HUES64 (cell line): ENCODE data around the gene PPP2R2C.

ENCODE experiments used
- H3K27ac ChIP-seq: 2 replicates; pipeline ENCODE4 v1.7.0; 2013; ENCODE audit warnings: low read depth, low read length, inconsistent platforms
- H3K27me3 ChIP-seq: 2 replicates; pipeline ENCODE4 v1.6.1; 2013; ENCODE audit warnings: mild to moderate bottlenecking, low read length; ENCODE audit not compliant: insufficient read depth
- H3K36me3 ChIP-seq: 2 replicates; pipeline ENCODE4 v1.6.1; 2013; ENCODE audit warnings: mild to moderate bottlenecking, low read length; ENCODE audit not compliant: insufficient read depth
- H3K4me1 ChIP-seq: 2 replicates; pipeline ENCODE4 v1.6.1; 2013; ENCODE audit warnings: mild to moderate bottlenecking, low read length, moderate library complexity; ENCODE audit not compliant: insufficient read depth
- H3K4me3 ChIP-seq: 2 replicates; pipeline ENCODE4 v1.5.1; 2013; ENCODE audit warnings: mild to moderate bottlenecking, low read length, moderate library complexity
- H3K9ac ChIP-seq: 2 replicates; pipeline ENCODE4 v1.6.1; 2013; ENCODE audit warnings: mild to moderate bottlenecking, low read depth, low read length
- H3K9me3 ChIP-seq: 2 replicates; pipeline ENCODE4 v1.6.1; 2013; ENCODE audit warnings: low read depth, low read length; ENCODE audit not compliant: insufficient read depth
- WGBS: fragments of 150-250, 120-280 bp; methylation state at CpG from one replicate; pipeline ENCODE4 v1.1.7; 2013; ENCODE audit warnings: missing lambda C conversion rate; 5-methylcytosine and 5-hydroxymethylcytosine counted together

PPP2R2C gene

DNA sequence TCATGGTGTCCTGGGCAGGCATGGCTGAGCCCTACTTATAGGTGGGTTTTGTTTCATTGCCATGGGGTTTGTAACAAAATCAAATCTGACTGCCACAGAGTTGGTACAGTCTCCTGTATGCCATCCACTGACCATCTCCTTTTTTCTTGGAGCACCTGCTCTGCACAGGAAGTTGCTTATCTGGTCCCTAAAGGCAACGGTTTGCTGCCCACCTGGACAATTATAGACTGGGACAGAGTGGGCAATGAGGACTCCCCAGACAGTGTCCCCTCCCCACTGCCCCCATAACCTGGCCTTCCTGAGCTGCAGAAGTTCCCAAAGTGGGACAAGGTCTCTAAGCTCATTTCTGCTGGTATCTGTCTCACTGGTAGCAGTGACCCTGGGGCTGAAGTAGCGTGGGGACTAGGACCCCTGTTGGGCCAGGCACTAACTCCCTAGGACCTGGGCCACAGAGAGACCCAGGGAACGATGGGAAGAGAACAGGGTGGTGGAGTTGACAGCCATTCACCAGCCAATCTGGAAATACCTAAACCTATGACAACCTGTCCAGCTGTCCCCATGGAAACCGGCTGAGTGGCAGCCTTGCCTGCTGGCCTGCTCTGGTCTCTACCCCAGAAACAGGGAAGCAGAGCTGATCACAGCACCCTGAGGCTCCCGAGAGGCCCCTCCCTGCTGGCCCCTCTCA, 138.1 kb downstream of the PPP2R2C start:
- Histone ChIP-seq H3K4me1 (peaks cover 9% of the 10 kb centered on the region), H3K36me3 (no peaks in the 10 kb centered on the region)
- 91% methylated on average over 5 of the region's 5 CpGs for WGBS

DNA sequence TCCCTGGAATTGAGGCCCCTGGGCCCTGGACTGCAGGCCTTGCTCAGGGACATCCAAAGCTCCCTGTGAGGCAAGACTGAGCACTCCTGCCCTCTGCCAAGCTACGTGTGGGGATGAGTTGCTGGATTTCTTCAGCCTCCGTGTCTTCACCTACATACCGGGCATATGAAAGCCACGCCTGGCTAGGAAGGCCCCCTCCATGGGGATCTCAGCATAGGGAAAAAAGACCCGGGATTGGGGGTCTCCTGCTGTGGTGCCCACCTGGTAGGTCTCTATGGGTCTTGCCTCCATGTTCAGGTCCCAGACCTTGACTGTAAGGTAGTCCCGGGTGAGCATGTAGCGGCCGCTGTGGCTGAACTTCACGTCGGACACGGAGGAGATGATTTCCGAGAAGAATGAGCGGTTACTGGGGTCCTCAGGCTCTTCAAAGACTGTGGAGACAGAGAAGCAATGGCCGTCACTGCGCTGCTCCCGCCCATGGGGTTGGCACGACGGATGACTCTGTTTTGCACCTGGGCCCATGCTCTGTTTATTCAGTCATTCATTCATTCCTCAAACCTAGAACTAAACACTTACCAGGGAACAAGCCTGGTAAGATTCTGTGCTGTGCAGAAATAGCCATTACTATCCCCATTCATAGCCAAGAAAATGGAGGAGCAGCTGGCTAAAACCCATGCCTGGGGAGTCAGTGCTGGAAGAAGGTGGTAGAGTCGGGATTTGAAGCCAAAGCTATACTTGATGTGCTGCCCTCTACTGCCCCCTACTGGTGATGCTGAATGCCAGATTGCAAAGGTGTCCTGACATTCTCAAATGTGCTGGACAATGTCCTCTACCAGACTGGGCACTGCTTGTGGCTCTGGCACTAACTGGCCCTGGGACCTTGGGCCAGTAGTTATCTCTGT, 138.9 kb downstream of the PPP2R2C start:
- Histone ChIP-seq H3K4me3 (no peak overlapping the region), H3K27ac (no peak overlapping the region), H3K4me1 (peaks cover 9% of the 10 kb centered on the region), H3K9ac (no peak overlapping the region), H3K27me3 (no peaks in the 10 kb centered on the region), H3K9me3 (peaks cover 6% of the 10 kb centered on the region; the same call in 1 of the 2 replicates), H3K36me3 (no peaks in the 10 kb centered on the region)
- WGBS, result 86% methylated on average over 19 of the region's 19 CpGs

More for the DNA sequence above, 138.1 kb downstream of the PPP2R2C start:
- H3K9me3 ChIP-seq, result peaks cover 6% of the 10 kb centered on the region; the same call in 1 of the 2 replicates
- no peak overlapping the region for H3K27ac ChIP-seq
- no peak overlapping the region for H3K9ac ChIP-seq
- no peaks in the 10 kb centered on the region for H3K27me3 ChIP-seq
- no peak overlapping the region for H3K4me3 ChIP-seq

DNA sequence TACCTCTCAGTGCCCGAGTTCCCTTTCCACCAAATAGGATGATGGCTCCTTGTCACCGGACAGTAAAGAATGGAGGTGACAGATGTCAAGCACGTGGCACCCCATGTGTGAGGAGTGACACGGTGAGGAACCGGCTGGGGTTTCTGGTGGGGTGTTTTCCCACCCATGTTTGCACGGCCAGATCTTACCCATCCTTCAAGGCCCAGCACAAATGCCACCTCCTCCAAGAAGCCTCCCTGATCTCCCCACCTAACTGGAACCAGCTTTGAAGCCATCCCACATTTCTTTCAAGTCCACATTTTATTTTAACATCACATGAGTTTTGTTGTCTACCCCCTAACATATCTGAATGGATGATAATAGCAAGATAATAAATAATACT, 139.8 kb downstream of the PPP2R2C start:
- Histone ChIP-seq H3K36me3 (no peaks in the 10 kb centered on the region), H3K9ac (no peak overlapping the region), H3K9me3 (peaks cover 6% of the 10 kb centered on the region; the same call in 1 of the 2 replicates), H3K4me1 (peaks cover 4% of the 10 kb centered on the region; the same call in 1 of the 2 replicates), H3K27me3 (no peaks in the 10 kb centered on the region), H3K4me3 (no peak overlapping the region), H3K27ac (no peak overlapping the region)
- 89% methylated on average over 6 of the region's 6 CpGs for WGBS

DNA sequence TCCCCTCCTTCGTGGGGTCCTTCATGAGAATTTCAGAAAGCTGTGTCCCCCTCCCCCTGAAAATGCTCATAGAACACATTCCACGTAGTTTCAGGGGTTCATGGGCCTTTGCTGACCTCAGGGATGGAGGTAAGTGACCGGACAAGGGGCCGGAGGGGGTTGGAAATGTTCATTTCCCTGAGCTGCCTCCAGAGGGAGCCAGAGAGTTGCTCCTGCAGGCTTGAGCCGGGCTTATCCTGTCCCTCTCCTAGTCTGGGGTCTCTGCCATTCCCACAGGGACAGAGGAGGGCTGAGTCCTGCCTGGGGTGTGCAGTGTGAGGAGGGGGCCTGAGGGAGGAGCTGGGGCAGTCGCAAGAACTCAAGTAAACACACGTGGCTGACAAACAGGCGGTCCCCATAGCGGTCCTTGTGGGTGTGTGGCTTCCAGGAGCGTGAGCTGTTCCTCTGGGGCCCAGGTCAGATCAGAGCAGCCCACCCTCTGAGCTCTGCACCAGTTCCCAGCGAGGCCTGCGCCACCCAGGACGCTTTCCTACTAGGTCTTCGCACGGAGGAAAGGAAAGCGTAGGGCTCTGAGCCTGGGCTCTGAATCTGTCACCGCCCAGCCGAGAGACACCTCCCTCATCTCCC, 140.3 kb downstream of the PPP2R2C start:
- Histone ChIP-seq H3K36me3 (no peaks in the 10 kb centered on the region), H3K9ac (no peak overlapping the region), H3K27me3 (no peaks in the 10 kb centered on the region), H3K9me3 (peaks cover 6% of the 10 kb centered on the region; the same call in 1 of the 2 replicates), H3K4me3 (no peak overlapping the region), H3K4me1 (no peaks in the 10 kb centered on the region), H3K27ac (no peak overlapping the region)
- 72% methylated on average over 18 of the region's 18 CpGs for WGBS

DNA sequence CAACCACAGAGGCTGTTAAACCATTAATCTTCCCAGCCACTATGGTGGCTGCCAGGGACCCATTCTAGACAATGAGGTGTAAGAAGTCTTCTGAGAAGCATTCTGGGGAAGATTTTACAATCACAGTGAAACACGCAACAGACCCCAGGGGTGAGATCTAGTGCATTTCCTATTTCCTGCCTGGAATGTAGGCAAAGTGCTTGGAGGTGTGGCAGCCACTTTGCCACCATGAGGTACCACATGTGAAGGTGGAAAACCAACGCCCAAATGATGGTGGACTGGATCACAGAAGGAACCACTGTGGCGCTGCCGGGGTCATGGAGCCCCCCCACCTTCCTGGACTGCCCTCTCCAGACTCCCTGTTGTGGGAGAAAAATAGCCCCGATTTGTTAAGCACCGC, 140.9 kb downstream of the PPP2R2C start:
- H3K27ac ChIP-seq, result no peak overlapping the region
- no peaks in the 10 kb centered on the region for H3K36me3 ChIP-seq
- H3K9ac ChIP-seq, result no peak overlapping the region
- no peak overlapping the region for H3K4me3 ChIP-seq
- 95% methylated on average over 6 of the region's 6 CpGs for WGBS
- no peaks in the 10 kb centered on the region for H3K4me1 ChIP-seq
- peaks cover 6% of the 10 kb centered on the region; the same call in 1 of the 2 replicates for H3K9me3 ChIP-seq
- no peaks in the 10 kb centered on the region for H3K27me3 ChIP-seq

DNA sequence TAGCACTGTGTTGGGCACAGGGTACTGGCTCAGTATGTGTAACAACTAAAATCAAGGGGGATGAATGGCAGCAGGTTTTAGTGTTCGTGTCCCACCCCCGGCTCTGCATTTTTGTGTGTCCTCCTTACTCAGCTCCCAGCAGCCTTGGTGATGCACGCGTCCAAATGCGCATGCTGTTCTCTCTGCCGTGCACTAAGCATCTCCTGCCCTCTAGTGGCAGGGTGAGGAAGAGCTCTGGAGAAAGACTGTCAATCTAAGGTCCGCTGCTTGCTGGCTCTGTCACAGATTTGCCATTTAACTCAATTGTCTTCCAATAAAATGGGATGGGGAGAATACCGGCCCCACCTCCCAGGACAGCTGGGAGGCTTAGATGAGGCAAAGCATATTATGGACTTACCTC, 141.4 kb downstream of the PPP2R2C start:
- H3K9ac ChIP-seq, result no peak overlapping the region
- H3K36me3 ChIP-seq, result no peaks in the 10 kb centered on the region
- H3K9me3 ChIP-seq, result peaks cover 6% of the 10 kb centered on the region; the same call in 1 of the 2 replicates
- H3K4me1 ChIP-seq, result no peaks in the 10 kb centered on the region
- H3K27me3 ChIP-seq, result no peaks in the 10 kb centered on the region
- H3K27ac ChIP-seq, result no peak overlapping the region
- no peak overlapping the region for H3K4me3 ChIP-seq
- WGBS, result 87% methylated on average over 8 of the region's 8 CpGs

DNA sequence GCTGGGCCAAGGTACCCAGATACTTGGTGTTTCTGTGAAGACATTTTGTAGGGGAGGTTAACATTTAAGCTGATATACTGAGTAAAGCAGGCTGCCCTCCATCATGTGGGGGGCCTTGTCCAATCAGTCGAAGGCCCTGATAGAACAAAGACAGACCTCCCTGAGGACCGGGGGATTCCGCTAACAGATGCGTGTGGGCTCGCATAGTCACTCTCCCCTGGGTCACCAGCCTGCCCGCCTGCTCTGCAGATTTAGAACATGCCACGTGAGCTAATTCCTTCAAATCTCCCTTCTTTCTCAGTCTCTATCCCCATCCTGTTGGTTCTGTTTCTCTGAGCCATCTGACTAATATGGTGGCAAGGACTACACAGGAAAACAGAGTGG, 142.0 kb downstream of the PPP2R2C start:
- no peaks in the 10 kb centered on the region for H3K36me3 ChIP-seq
- H3K27ac ChIP-seq, result no peak overlapping the region
- no peak overlapping the region for H3K9ac ChIP-seq
- H3K4me1 ChIP-seq, result no peaks in the 10 kb centered on the region
- 96% methylated on average over 7 of the region's 7 CpGs for WGBS
- H3K9me3 ChIP-seq, result peaks cover 6% of the 10 kb centered on the region; the same call in 1 of the 2 replicates
- no peak overlapping the region for H3K4me3 ChIP-seq
- H3K27me3 ChIP-seq, result no peaks in the 10 kb centered on the region

DNA sequence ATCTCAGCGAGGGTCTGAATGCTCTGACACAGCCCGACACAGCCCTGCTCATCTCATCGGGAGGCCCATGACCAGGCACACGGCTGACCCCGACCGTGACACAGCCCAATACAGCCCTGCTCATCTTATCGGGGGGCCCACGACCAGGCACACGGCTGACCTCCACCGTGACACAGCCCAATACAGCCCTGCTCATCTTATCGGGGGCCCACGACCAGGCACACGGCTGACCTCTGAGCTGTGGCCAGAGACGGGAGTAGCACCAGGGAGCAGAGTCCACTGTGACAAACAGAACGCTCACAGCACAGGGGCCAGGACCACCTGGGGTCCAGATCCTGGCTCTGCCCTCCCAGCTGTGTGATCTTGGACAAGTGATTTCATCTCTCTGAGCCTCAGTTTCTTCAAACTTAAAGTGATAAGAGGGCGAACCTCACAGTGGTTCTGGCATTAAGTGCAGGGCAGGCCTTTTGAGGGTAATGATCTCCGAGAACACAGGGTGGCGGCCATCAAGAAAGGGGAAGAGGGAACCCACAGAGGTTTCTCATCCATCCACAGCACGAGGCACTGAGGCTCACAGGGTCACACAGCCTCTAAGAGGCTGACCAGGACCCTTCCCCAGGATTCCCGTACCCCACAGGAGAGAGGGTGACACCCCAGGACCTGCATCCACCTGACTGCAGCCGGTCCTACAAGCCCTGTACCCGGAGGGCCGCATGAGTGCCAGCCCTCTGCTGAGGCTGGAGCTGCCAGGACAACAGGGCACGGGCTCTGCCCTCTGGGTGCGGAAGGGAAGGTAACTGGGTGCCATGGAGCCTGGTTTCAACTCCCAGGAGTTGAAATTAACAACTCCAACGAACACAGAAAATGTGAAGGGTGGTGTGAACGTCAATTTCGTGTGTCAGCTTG, 142.7 kb downstream of the PPP2R2C start:
- no peaks in the 10 kb centered on the region for H3K4me1 ChIP-seq
- H3K27me3 ChIP-seq, result no peaks in the 10 kb centered on the region
- H3K4me3 ChIP-seq, result no peak overlapping the region
- H3K9ac ChIP-seq, result no peak overlapping the region
- 91% methylated on average over 28 of the region's 28 CpGs for WGBS
- H3K36me3 ChIP-seq, result no peaks in the 10 kb centered on the region
- no peak overlapping the region for H3K27ac ChIP-seq
- H3K9me3 ChIP-seq, result peaks cover 6% of the 10 kb centered on the region; the same call in 1 of the 2 replicates

DNA sequence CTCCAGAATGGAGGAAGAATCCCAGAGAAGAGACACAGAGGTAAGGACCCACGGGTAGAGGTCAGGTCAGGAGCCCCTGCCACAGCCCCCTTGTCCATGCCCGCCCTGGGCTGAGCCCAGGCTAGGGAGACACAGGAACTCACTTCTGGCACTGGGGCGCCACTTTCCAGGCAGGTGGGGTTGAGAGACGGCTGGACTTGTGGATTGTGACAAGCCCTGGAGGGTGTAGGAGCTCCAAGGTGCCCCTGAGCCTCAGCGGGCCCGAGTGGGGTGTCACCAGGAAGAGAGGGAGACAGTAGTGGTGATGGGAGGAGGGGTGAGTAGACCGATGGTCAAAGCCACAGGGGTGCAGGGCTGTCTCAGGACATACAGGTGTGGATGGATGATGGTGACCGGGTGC, 143.9 kb downstream of the PPP2R2C start:
- no peaks in the 10 kb centered on the region for H3K9me3 ChIP-seq
- no peaks in the 10 kb centered on the region for H3K27me3 ChIP-seq
- no peaks in the 10 kb centered on the region for H3K4me1 ChIP-seq
- no peak overlapping the region for H3K27ac ChIP-seq
- H3K4me3 ChIP-seq, result no peak overlapping the region
- 91% methylated on average over 8 of the region's 8 CpGs for WGBS
- no peaks in the 10 kb centered on the region for H3K36me3 ChIP-seq
- no peak overlapping the region for H3K9ac ChIP-seq

DNA sequence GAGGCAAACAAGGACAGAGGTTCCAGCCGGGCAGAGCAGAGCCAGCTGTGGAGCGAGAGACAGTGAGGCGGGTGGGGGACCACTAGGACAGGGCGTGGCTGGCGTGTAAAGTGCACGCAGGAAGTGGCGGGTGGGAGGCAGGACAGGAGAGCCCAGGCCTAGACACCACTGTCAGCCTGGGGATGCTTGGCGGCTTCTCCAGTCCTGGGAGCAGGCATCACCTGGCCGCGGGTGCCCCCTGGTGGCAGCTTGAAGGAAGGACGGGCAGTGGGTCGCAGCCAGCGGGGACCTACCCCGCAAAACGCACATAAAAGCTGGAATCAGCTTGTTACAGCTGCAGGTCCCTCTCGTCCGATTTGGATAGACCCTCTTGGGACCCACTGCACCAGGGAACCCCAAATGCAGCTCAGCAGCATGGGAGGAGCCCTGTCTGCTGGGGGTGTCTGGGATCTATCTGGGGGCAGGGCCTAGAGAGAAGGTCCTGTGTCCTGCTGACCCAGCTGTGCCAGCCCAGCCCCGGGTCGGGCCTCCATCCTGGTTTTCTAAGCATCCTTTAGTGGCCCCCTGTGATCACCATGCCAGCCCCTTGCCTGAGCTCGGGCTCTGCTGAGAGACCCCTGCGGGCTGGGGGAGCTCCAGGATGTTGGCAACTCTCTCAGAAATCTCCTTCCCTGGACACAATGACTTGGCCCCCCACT, 145.0 kb downstream of the PPP2R2C start:
- H3K9me3 ChIP-seq, result no peaks in the 10 kb centered on the region
- H3K36me3 ChIP-seq, result no peaks in the 10 kb centered on the region
- H3K27me3 ChIP-seq, result no peaks in the 10 kb centered on the region
- no peak overlapping the region for H3K27ac ChIP-seq
- H3K4me3 ChIP-seq, result no peak overlapping the region
- WGBS, result 24% methylated on average over 21 of the region's 21 CpGs
- no peak overlapping the region for H3K9ac ChIP-seq
- H3K4me1 ChIP-seq, result no peaks in the 10 kb centered on the region
